A549 (cell line): ENCODE measurements around the gene SASH1.

Experiments used
- BHLHE40 ChIP-seq: IDR thresholded peaks from 2 replicates; pipeline ENCODE4 v1.6.1; 2012; ENCODE audit warnings: low read depth, low read length, inconsistent platforms
- CTCF ChIP-seq: fragments of >200 bp; sonication (Bioruptor Twin); formaldehyde crosslinking; IDR thresholded peaks from 3 replicates; pipeline ENCODE4 v1.5.1; 2016
- EP300 ChIP-seq, 2 experiments: fragments of >200 bp; sonication (Bioruptor Twin); formaldehyde crosslinking; IDR thresholded peaks; 2 replicates in 1 of 2; 3 replicates in 1 of 2; pipeline ENCODE4 v1.6.1; 2016 to 2017
- JUN ChIP-seq, 2 experiments: fragments of >200 bp; sonication (Bioruptor Twin); formaldehyde crosslinking; IDR thresholded peaks; 2 replicates in 1 of 2; 3 replicates in 1 of 2; pipeline ENCODE4 v1.6.1; 2016 to 2017
- KDM1A ChIP-seq: fragments of 200-600 bp; sonication (generic); IDR thresholded peaks from 2 replicates; pipeline ENCODE4 v1.6.1; 2016; ENCODE audit warnings: low read depth, mild to moderate bottlenecking
- RAD21 ChIP-seq, 2 experiments: fragments of >200 bp in 1 of 2; sonication (Bioruptor Twin) in 1 of 2; formaldehyde crosslinking in 1 of 2; IDR thresholded peaks in 1 of 2; conservative IDR thresholded peaks in 1 of 2; 2 replicates in 1 of 2; 3 replicates in 1 of 2; pipeline ENCODE4 v1.6.1; 2012 to 2018; ENCODE audit warnings: inconsistent platforms in 1 of 2
- SMC3 ChIP-seq: fragments of >200 bp; sonication (Bioruptor Twin); formaldehyde crosslinking; IDR thresholded peaks from 3 replicates; pipeline ENCODE4 v1.6.1; 2018; ENCODE audit warnings: inconsistent platforms

- TF ChIP-seq EP300 (IDR thresholded peaks at IDR 0.05) (no peak), BHLHE40 (no peak), CTCF (no peak), KDM1A (no peak), RAD21 (conservative IDR thresholded peaks at IDR 0.05 in 1 of 2, IDR thresholded peaks at IDR 0.05 in 1 of 2) (no peak), SMC3 (no peak), JUN (IDR thresholded peaks at IDR 0.05) (no peak)
Measured at GRCh38 chr6:148530976-148531375, 188.3 kb downstream of the SASH1 start.
